ENCODE data around the gene DUSP28. TPM values are rescaled to one million over a fixed set of nuclear protein-coding genes. Genes with fewer than 3 reads are reported as not detected.

DUSP28 gene
- total RNA-seq, 1 donor from 2014 or later = 10.9 TPM

DNA sequence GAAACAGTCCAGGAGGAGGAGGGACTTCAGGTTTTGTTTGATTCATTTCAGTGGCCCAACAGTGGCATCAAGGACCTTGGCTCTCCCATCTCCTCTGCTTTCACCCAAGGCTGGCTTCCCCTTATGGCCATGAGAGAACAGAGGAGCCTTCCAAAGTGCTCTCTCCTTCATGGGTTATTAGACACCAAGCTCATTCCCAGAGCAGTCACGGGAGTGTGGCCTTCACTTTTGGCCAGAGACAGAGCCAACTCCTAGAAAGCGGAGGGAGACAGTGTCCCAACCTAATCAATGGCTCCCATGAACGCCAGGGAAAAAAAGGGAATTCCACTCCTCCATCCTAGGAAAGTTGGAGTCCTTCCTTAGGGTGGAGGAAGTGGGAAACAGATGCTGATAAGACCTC is 871 bp upstream of the DUSP28 start:
- intact Hi-C loops (cut with micrococcal nuclease) = no loop called here

- intact Hi-C loops (cut with micrococcal nuclease) = loop anchor here (1.0 to 10.0 kb wide), 13 partner anchors 26 to 1276 kb away; partner anchors contain the start of genes ATG4B, CAPN10, GPR35 and HDLBP
These were observed 545 bp downstream of the DUSP28 start for GRCh38 chr2:240560480-240561324.

GRCh38 chr2:240561325-240561971 is 1.3 kb downstream of the DUSP28 start:
- intact Hi-C loops (cut with micrococcal nuclease) = loop anchor here (1.0 to 10.0 kb wide), 12 partner anchors 25 to 1277 kb away; partner anchors contain the start of genes ATG4B, CAPN10, GPR35 and HDLBP

DNA sequence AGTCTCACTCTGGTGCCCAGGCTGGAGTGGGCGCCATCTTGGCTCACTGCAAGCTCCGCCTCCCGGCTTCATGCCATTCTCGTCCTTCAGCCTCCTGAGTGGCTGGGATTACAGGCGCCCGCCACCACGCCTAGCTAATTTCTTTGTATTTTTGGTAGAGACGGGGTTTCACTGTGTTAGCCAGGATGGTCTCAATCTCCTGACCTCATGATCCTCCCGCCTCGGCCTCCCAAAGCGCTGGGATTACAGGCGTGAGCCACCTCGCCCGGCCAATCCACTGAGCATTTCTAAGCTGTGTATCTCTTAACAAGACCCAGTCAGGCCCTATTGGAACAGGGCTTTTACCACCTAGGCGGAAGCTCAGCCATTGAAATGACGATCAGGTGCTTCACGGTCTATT is 3.1 kb downstream of the DUSP28 start:
- intact Hi-C loops (cut with micrococcal nuclease) = loop anchor here (5.0 to 10.0 kb wide), 3 partner anchors 538 to 1278 kb away; partner anchors contain the start of genes ATG4B, NDUFA10 and THAP4

DNA sequence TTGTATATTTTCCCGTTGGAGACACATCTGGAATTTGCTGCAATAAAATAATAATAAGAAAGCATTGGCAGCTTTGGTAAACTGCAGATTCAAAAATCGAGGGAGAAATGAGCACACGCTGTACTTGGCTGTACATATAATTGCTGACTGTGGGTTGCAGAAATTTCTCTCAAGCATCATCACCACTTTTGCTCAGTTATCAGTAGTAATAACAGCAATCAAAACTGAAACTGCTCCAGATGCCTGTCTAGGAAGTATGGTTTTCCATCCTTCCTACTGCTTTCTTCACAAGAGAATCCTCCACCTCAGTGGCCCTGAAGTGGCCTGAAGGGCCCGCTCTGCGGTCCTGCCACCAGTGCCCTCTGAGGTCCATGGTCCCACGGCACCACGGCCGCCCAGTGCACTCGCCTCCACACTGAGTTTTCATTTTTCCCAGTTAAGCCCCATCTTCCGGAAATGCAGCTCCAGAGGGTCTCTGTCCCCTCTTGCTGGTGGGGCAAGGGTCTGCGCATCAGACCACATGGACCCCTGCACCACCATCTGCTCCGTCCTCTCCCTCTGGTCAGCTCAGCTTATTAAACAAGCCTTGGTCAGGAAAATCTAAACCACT is 3.9 kb downstream of the DUSP28 start:
- intact Hi-C loops (cut with micrococcal nuclease) = loop anchor here (2.0 to 10.0 kb wide), 4 partner anchors 539 to 1279 kb away; partner anchors contain the start of genes ATG4B, NDUFA10, PPP1R7 and THAP4

DNA sequence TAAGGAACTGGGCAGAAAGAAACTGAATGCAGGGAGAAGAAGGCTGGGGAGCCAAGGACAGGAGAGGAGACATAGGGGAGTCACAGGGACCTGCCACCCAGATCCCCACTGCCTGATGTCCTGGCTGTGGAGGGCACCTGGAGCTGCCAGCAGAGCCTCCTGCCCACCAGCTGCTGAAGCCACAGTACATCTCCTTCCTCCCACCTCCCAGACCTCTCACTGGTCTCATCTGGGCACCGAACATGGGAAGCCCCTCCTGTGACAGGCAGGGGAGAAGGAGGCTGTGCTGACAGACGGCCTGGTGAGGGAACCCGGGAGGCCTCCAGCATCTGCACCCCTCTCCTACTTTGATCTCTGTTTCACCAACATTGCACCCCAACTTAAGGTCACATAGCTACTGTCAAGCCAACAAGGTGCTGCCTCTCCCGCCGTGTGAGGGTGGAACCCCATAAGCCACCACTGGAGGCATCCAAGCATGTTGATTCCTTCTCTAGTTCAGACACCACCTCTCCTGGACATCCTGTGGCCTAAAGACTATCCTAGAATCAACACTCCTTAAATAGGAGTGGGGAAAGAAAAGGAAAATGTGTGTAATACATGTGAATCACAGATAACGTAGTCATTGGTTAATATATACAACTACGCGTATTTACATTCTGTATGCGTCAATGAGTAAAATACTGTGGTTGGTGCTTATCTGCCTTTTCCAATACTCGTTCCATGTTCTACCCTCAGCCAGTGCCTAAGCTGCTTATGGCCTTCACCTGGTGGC is 4.6 kb downstream of the DUSP28 start:
- intact Hi-C loops (cut with micrococcal nuclease) = loop anchor here (1.0 to 10.0 kb wide), 8 partner anchors 427 to 1317 kb away; partner anchors contain the start of genes ATG4B, COPS9, FARP2 and HDLBP

- intact Hi-C loops (cut with micrococcal nuclease) = loop anchor here (1.0 to 10.0 kb wide), 14 partner anchors 14 to 1316 kb away; partner anchors contain the start of genes CAPN10, COPS9, FARP2 and GPC1
These were observed 5.4 kb downstream of the DUSP28 start for GRCh38 chr2:240565333-240566202.

DNA sequence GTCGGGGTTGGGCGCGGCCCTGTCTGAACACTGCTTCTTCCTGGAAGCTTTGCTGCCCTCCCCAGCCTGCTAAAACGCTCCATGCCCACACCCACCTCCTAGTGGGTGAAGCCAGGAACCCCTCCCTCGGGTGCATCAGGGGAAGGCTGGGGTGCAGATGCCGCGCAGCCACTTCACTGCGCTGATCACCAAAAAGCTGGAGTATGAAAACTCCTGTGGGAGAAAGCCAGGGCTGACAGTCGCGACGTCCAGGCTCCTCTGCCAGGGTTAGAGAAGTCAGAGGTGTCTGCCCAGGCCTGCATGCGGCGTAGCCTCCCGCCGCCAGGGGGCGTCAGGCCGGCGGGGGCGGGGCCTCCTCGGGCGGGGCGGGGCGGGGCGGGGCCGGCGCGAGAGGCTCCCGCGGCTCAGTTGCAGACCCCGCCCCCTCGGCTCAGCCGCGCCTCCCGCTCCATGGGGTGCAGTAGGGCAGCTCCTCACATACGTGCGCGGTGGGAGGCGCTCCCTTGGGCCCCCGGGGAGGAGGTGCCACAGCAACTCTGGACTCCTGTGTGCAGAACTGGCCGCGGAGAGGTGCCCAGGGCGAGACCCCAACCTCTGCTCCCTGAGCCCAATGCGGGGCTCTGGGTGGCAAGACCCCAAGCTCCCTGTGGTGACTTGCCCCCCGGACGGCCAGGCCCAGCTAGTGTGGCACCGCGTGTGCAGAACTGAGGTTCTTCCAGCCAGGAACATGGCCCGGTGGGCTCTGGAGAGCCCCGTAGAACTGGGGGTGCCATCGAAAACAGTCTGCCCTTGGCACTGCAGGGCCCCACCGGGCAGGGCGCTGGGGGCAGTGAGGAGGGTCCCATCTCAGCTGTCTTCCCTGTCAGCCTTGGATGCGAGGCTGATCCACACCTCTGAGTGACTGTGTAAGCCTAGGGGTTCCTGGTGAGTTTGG is 6.3 kb downstream of the DUSP28 start:
- intact Hi-C loops (cut with micrococcal nuclease) = loop anchor here (1.0 to 10.0 kb wide), 11 partner anchors 13 to 1282 kb away; partner anchors contain the start of genes CAPN10, COPS9, FARP2 and GPC1

- intact Hi-C loops (cut with micrococcal nuclease) = loop anchor here (2.0 to 10.0 kb wide), 5 partner anchors 133 to 1283 kb away; partner anchors contain the start of genes COPS9, FARP2, GPC1 and NDUFA10
These were observed 7.1 kb downstream of the DUSP28 start for GRCh38 chr2:240567137-240567871.

GRCh38 chr2:240567872-240568677 is 7.9 kb downstream of the DUSP28 start, which contains the start of gene RNPEPL1:
Gene RNPEPL1 (plus strand): TSS chr2:240568484. CDS start chr2:240568587, 103 bp downstream.
- intact Hi-C loops (cut with micrococcal nuclease) = loop anchor here (2.0 to 10.0 kb wide), 5 partner anchors 133 to 1283 kb away; partner anchors contain the start of genes COPS9, FARP2, GPC1 and NDUFA10

DNA sequence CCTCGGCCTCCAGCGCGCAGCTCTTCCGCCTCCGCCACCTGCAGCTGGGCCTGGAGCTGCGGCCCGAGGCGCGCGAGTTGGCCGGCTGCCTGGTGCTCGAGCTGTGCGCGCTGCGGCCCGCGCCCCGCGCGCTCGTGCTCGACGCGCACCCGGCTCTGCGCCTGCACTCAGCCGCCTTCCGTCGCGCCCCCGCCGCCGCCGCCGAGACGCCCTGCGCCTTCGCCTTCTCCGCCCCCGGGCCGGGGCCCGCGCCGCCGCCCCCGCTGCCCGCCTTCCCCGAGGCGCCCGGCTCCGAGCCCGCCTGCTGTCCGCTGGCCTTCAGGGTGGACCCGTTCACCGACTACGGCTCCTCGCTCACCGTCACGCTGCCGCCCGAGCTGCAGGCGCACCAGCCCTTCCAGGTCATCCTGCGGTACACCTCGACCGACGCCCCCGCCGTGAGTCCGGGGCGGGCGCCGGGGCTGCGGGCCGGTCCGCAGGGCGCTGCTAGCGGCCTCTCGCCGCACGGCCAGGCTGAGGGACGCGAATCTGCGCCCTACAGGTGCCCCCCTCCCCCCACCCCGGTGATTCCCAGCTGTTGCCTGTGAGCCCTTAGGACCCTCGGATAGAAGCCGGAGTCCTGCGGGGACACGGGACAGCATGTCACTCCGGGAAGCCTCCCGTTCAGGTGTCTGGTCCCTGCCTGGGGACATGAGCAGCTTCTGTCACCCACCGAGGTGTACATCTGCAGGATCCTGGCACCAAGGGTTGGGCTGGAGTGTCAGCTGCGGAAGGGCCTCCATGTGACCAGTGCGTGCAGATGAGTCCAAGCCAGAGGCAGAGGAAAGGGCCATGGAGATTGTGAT is 8.7 kb downstream of the DUSP28 start:
- intact Hi-C loops (cut with micrococcal nuclease) = loop anchor here (5.0 to 10.0 kb wide), 4 partner anchors 432 to 1284 kb away; partner anchors contain the start of genes COPS9, FARP2 and NDUFA10

GRCh38 chr2:240569523-240569997 is 9.4 kb downstream of the DUSP28 start:
- intact Hi-C loops (cut with micrococcal nuclease) = loop anchor here (5.0 to 10.0 kb wide), 4 partner anchors 432 to 1285 kb away; partner anchors contain the start of genes COPS9, FARP2 and NDUFA10

- intact Hi-C loops (cut with micrococcal nuclease) = loop anchor here (5.0 to 10.0 kb wide), 4 partner anchors 433 to 1285 kb away; partner anchors contain the start of genes COPS9, FARP2 and NDUFA10
These were observed 9.9 kb downstream of the DUSP28 start for GRCh38 chr2:240569998-240570530.

- intact Hi-C loops (cut with micrococcal nuclease) = no loop called here
These were observed 10.6 kb downstream of the DUSP28 start for GRCh38 chr2:240570531-240571313.

Measured in T-helper 1 cell treated with Interleukin-12 subunit alpha and Interleukin-12 subunit beta and Interleukin-4 antibody, amounts not matched to agents 30 ng/mL and 1 ng/mL, for 36 hours (primary cell).